Activated naive CD4-positive, alpha-beta T cell treated with anti-CD3 and anti-CD28 coated beads, Interleukin-2, amount 50 U/mL, for 72 hours (primary cell): ENCODE measurements around the gene C1orf74. TPM values are rescaled to one million over a fixed set of nuclear protein-coding genes. Genes with fewer than 3 reads are reported as not detected.

Experiments
- ATAC-seq, 2 donors: fragments of 150-1000 bp; cut with Tn5 transposase; 2 replicates each; pipeline ENCODE4 v1.10.0; 2021; ENCODE audit warnings: mild to moderate bottlenecking in 2 of 2, moderate library complexity in 2 of 2
- DNase-seq, 2 donors: peaks; one replicate each; pipeline ENCODE4 v3.0.0; 2021 to 2022; ENCODE audit warnings: low spot score in 2 of 2
- H3K27ac Mint-ChIP-seq, 2 donors: one replicate each; pipeline ENCODE4 v1.8.0; 2022; ENCODE audit warnings: mild to moderate bottlenecking in 2 of 2, mixed read lengths in 2 of 2
- H3K36me3 Mint-ChIP-seq, 2 donors: one replicate each; pipeline ENCODE4 v1.8.0; 2022; ENCODE audit warnings: mixed read lengths in 2 of 2
- H3K9me3 Mint-ChIP-seq, 2 donors: one replicate each; pipeline ENCODE4 v1.8.0; 2022; ENCODE audit warnings: mixed read lengths in 2 of 2
- total RNA-seq, 2 donors: library from RNA; stranded (reverse); gene quantifications; one replicate each; pipeline ENCODE4 v1.2.3, GENCODE V29; 2022

The C1orf74 gene
- total RNA-seq, 2 donors from 2014 or later: 3.5 to 4.9 TPM

DNA sequence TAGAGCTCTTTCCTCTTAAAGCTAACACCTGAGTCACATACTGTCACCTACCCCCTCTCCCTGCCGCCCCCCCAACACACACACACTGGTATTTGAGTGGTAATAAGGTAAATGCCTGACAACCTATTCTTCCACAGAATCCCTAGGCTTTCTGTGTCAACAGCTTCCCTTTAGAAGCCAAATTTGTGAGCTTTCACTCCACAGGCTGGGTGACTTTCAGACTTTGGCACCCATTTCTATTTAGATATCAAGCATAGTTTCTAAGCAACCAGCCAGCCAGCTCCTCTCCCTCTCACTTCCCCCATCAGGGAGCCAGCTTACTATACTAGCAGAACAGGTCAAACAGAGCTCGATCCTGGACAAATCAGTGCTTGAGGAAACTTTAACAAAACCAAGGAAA, 3.2 kb upstream of the C1orf74 start:
- DNase-seq: no peak
- Mint-ChIP-seq H3K36me3 (peaks cover 22 to 23% of the 10 kb centered on the region in 2 donors), H3K27ac (no peak overlapping the region), H3K9me3 (peaks cover 6 to 7% of the 10 kb centered on the region in 2 donors)
- ATAC-seq: no peak

DNA sequence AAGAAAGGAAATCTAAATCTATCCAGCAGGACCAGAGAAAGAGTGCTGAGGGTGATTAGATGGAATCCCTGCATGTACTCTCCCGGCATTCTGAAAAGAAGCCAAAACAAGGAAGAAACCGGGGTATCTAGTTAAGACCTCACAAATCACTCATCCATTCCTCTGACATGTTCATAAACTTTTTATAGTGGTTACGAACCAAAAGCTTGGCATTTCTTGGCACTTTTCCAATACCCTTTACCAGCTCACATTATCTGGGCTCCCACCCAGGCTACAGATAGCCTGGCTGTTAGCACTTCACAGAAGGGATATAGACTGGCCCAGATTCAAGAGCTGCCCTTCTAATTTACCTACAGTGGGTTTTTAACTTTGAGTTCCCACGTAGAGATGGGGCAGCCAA, 1.8 kb upstream of the C1orf74 start:
- DNase-seq: no peak
- Mint-ChIP-seq H3K27ac (no peak overlapping the region), H3K36me3 (peaks cover 23 to 26% of the 10 kb centered on the region in 2 donors), H3K9me3 (peaks cover 6 to 7% of the 10 kb centered on the region in 2 donors)
- no peak for ATAC-seq

DNA sequence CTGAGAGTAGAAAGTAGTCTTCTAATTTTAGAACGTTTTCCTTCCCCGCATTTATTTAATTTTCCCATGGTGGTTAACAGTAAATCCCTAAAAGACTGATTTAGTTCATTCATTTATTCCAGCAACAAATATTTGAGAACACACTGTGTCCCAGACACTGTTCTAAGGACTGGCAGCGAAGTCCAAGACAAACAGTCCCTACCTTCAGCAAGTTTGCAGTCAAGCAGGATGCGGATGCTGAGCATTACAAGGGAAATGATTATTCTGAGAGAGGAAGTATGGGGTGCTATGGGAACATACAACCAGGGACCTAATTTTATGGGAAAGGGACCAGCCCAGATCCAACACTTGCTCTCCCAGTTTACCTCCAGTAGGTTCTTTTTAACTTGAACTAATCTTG, 1.2 kb upstream of the C1orf74 start:
- Mint-ChIP-seq H3K36me3 (peaks cover 23 to 26% of the 10 kb centered on the region in 2 donors), H3K9me3 (peaks cover 6 to 7% of the 10 kb centered on the region in 2 donors), H3K27ac (peak overlapping the region in 1 of 2 donors; percentile 93)
- ATAC-seq (no peak), DNase-seq (no peak)

DNA sequence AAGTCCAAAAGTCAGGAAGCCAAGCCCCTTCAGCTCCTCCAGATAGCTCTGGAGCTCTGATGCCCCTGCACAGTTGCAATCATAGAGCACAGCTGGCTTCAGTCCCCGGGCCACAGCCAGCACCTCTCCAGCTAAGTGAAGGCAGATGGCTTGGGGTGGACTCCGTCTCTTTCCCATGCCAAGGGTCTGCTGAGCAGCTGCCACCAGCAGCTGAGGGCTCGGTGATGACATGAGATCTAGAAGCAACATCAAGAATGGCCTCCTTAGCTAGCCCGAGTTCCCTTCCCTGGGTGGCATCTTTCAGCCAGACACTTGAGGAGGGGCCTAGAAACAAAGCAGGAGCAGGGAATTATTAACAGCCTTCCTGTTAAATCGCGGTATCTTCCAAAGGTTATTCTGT, 973 bp downstream of the C1orf74 start:
- H3K27ac Mint-ChIP-seq: peak overlapping the region in 1 of 2 donors; percentile 93
- peaks cover 6 to 7% of the 10 kb centered on the region in 2 donors for H3K9me3 Mint-ChIP-seq
- H3K36me3 Mint-ChIP-seq: peaks cover 17 to 38% of the 10 kb centered on the region in 2 donors
- DNase-seq (no peak), ATAC-seq (no peak)

DNA sequence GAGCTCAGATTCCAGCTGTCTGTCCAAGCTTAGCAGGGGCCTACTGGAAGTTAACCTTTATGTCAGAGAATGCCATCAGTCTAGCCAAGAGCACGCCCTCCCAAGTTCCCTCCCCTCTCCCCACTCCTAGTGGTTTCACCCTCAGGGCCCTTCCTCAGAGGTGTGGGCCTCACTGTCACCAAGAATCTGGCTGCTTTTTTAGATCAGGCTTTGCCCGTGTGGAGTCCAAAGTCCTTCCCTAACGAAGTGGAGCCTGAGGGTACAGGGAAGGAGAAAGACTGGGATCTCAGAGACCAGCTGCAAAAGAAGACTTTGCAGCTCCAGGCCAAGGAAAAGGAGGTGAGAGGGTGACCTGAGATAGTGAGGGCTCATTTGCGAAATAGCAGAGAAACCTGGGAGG, 4.1 kb downstream of the C1orf74 start:
- Mint-ChIP-seq H3K27ac (peak overlapping the region in 1 of 2 donors; percentile 64), H3K36me3 (peaks cover 18 to 41% of the 10 kb centered on the region in 2 donors), H3K9me3 (peaks cover under 1 to 2% of the 10 kb centered on the region in 2 donors)
- DNase-seq (no peak), ATAC-seq (no peak)

DNA sequence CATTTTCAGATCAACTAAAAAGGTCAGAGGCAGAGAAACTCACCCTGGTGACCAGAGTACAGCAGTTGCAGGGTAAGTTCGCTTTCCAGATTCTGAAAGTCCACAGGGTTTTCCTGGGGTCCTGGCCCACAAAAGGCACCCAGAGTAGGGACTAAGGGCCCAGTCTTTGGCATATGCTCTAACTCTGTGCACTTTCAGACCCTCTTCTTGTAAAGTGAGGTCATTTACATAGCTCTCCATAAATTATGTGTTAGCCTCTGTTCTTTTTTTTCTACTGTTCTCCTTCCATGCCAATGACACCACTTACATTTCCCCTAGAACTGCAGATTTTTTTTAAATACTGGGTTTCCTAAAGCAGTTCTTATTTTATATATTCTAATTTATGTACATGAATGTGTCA, 6.3 kb downstream of the C1orf74 start:
- Mint-ChIP-seq H3K9me3 (no peaks in the 10 kb centered on the region), H3K27ac (peak overlapping the region in 1 of 2 donors; percentile 5), H3K36me3 (peaks cover 23 to 30% of the 10 kb centered on the region in 2 donors)
- DNase-seq (no peak), ATAC-seq (no peak)

DNA sequence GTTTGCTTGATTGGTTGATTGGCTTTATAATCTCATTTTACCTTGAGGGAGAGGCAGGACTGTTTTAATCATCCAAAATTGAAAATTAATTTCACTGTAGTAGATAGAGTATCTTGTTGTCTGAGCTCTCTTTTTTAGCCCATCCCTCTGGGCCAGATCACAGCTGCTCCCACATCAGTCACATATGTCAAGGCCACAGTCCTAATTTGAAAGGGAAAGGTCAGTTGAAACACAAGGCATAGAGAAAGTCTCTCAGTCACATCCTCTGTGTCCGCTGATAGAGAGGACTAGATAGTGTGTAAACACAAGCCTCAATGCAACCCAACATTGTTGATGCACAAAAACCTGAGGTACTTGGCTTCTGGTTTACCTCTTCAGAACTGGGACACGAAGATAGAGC, 6.8 kb downstream of the C1orf74 start:
- Mint-ChIP-seq H3K9me3 (no peaks in the 10 kb centered on the region), H3K36me3 (peaks cover 26 to 27% of the 10 kb centered on the region in 2 donors), H3K27ac (peak overlapping the region in 1 of 2 donors; percentile 5)

DNA sequence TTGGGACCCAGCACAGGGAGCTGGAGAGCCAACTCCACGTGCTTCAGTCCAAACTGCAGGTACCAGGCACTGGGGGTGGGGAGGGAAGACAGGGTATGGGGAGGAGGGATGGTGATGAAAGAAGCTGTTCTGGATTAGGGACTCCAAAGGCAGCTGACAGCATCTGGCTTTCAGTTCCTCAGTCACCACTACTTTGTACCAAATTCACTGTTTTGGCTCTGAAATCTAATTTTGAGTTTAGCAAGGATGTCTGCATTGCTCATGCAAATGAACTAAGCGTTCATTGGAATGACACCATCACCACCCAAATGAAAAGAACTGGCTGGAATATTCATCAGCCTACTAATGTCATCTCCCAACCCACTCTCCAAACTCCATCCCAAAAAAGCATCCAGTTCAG, 8.7 kb downstream of the C1orf74 start:
- DNase-seq: no peak
- no peak for ATAC-seq
- H3K27ac Mint-ChIP-seq: peak overlapping the region; percentile 48 to 87
- no peaks in the 10 kb centered on the region for H3K9me3 Mint-ChIP-seq
- peaks cover 22 to 26% of the 10 kb centered on the region in 2 donors for H3K36me3 Mint-ChIP-seq

More for the DNA sequence above, 6.8 kb downstream of the C1orf74 start:
- ATAC-seq (no peak), DNase-seq (no peak)

DNA sequence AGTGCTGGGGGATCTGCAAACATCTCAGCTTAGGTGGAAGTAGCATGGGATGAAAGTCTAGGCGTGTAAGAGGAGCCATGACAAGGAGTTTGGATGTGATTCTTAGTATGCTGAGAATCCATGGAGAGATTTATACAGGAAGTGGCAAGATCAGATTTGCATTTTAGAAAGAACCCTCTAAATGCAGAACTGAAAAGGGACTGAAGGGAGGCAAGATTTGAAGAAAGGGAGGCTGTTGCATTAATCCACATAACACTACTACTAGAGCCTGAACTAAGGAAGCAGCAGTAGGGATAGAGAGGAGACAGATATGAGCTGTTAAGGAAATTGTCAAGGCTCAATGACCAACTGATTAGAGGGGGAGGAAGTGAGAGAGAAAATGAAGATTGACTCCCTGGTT, 9.8 kb downstream of the C1orf74 start:
- H3K9me3 Mint-ChIP-seq: no peaks in the 10 kb centered on the region
- no peak for DNase-seq
- peaks cover 22 to 26% of the 10 kb centered on the region in 2 donors for H3K36me3 Mint-ChIP-seq
- peak overlapping the region; percentile 44 to 48 for H3K27ac Mint-ChIP-seq
- no peak for ATAC-seq

DNA sequence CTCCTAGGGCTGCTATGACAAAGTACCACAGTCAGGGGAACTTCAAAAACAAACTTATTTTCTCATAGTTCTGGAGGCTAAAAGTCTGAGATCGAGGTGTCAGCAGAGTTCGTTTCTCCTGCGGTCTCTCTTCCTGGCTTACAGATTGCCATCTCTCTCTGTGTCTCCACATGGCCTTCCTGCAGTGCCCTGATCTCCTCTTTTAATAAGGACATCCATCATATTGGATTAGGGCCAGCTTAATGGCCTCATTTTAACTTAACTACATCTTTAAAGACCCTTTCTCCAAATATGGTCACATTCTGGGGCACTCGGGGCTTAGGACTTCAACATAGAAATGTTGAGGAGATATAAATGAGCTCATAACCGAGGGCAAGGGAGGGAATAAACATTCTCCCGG, 12.2 kb downstream of the C1orf74 start:
- ATAC-seq: no peak
- H3K27ac Mint-ChIP-seq: no peak overlapping the region
- DNase-seq: no peak
- peaks cover 7 to 39% of the 10 kb centered on the region in 2 donors for H3K36me3 Mint-ChIP-seq
- no peaks in the 10 kb centered on the region for H3K9me3 Mint-ChIP-seq

DNA sequence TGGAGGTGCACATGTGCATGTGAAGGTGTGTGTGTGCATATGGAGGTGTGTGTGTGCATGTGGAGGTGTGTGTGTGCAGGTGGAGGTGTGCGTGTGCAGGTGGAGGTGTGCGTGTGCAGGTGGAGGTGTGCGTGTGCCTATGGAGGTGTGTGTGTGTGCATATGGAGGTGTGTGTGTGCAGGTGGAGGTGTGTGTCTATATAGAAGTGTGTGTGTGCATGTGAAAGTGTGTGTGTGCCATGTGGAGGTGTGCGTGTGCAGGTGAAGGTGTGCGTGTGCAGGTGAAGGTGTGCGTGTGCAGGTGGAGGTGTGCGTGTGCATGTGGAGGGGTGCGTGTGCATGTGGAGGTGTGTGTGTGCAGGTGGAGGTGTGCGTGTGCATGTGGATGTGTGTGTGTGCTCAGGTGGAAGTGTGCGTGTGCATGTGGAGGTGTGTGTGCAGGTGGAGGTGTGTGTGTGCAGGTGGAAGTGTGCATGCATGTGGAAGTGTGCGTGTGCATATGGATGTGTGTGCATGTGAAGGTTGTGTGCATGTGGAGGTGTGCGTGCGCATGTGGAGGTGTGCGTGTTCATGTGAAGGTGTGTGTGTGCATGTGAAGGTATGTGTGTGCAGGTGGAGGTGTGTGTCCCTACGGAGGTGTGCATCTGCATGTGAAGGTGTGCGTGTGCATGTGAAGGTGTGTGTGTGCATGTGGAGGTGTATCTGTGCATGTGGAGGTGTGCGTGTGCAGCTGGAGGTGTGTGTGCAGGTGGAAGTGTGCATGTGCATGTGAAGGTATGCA, 13.5 kb downstream of the C1orf74 start:
- ATAC-seq: no peak
- Mint-ChIP-seq H3K36me3 (peaks cover 18 to 49% of the 10 kb centered on the region in 2 donors), H3K27ac (no peak overlapping the region), H3K9me3 (no peaks in the 10 kb centered on the region)
- DNase-seq: no peak

DNA sequence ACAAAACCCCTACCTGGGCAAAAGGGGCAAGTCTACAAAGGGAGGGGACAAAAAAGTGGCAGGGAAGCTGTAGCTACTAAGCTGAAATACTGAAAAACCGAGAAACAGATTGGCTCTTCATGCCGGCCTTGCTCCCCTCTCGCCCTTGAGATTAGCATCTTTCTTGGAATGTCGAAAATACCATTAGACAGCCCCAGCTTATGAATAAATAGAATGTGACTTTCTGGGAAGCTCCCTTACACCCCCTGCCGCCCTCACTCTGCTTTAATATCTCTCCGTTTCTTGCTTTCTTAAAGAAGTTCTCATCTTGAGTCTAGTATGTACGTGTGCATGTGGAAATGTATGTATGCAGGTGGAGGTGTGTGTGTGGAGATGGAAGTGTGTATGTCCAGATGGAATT, 14.4 kb downstream of the C1orf74 start:
- no peaks in the 10 kb centered on the region for H3K9me3 Mint-ChIP-seq
- no peak for ATAC-seq
- peaks cover 21 to 47% of the 10 kb centered on the region in 2 donors for H3K36me3 Mint-ChIP-seq
- no peak for DNase-seq
- H3K27ac Mint-ChIP-seq: peak overlapping the region in 1 of 2 donors; percentile 98

DNA sequence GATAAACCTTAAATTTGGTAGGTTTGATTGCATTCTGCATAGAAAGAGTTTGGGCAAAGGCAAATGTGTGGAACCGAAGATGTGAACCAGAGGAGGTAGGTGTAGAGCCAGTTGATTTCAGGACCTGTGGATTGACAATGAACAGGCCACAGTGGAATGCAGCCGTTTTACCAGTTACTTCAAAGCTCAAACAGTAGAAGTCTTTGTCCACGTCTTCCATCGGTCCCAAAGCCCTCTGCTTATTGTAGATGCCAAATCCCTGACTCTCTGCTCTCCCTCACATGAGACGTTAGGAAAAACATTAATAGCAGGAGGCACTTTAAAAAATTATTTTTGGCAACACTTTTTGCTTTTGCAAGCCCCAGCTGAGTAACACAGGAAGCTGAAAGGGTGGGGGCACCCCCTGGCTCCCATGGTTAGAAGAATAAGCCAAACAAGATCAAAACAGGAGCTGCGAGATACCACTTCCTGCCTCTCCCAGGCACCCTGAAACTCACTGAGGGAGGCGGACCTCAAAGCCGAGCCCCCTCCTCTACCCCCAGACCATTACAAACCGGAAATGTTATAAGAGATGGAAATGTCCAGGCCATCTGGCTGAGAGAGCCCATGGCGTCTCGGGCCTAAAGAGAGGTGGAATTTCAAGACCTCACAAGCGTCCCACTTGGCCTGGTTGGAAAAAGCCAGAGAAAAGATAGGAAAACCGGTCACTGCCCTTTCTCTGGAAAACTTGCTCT, 15.0 kb downstream of the C1orf74 start:
- DNase-seq (peak; percentile 66 to 88), ATAC-seq (peak; percentile 59 to 71)
- Mint-ChIP-seq H3K36me3 (peaks cover 23 to 44% of the 10 kb centered on the region in 2 donors), H3K9me3 (no peaks in the 10 kb centered on the region), H3K27ac (peak overlapping the region in 1 of 2 donors; percentile 98)

DNA sequence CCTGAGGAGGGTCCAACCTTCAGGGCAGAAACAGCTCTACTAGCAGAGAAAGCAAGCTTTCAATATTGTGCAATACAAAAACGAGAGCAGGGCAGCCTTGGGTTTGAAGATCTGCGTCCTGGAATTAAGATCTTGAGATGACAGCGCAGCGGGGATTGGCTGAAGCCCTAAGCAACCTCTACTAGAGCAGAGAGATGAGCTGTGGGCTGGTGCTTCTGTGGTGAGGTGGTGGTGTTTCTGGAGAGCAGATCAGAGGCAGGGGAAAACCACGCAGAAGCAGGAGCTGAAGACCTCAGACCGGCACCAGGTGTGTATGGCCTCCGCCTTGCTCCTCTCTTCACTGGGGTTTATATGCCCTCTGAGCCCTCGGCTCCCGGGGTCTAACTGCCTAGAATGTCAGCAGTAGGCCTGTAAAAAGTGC, 16.0 kb downstream of the C1orf74 start:
- DNase-seq (peak; percentile 81 to 93), ATAC-seq (peak; percentile 84 to 89)
- H3K36me3 Mint-ChIP-seq: peaks cover 33 to 43% of the 10 kb centered on the region in 2 donors
- H3K27ac Mint-ChIP-seq: peak overlapping the region in 1 of 2 donors; percentile 98
- H3K9me3 Mint-ChIP-seq: peaks cover 0 to 3% of the 10 kb centered on the region in 2 donors

DNA sequence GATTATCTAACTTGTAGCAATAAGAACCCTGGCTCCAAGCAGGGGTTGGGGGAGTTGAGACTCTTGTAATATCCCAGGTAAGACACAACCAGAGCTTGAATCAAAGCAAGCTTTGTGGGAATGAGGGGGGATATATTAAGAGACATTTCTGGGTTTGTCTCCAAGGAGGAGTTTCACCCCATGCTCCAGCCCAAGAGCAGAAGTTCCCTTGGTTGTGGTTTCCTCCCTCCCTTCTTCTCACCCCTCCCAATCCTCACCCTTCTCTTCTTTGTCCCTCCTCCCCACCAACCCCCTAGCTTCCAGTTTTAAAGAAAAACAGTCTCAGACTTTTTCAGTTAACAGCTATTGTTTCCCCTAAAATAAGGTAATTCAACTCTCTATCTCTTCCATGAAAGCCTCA, 16.7 kb downstream of the C1orf74 start:
- Mint-ChIP-seq H3K36me3 (peaks cover 39 to 44% of the 10 kb centered on the region in 2 donors), H3K9me3 (peaks cover 0 to 3% of the 10 kb centered on the region in 2 donors), H3K27ac (peak overlapping the region in 1 of 2 donors; percentile 98)
- no peak for DNase-seq
- ATAC-seq: no peak

DNA sequence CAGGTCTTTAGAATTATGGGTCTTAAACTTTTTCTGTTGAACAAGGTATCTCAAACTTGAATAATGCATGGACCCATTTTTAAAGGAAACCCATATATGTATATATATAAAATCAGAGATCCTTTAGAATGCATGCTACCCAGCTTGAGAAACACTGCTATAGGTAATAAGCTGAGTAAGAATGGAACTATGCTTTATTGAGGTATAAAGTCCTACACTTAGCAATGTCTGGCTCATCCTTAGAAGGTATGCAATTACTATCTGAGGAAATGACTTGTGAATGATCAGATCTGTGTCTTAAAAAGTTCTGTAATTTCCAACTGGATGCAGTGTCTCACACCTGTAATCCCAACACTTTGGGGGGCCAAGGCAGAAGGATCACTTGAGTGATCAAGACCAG, 17.3 kb downstream of the C1orf74 start:
- H3K36me3 Mint-ChIP-seq: peaks cover 45 to 50% of the 10 kb centered on the region in 2 donors
- H3K27ac Mint-ChIP-seq: peak overlapping the region in 1 of 2 donors; percentile 98
- ATAC-seq: peak; percentile 13 to 56
- peaks cover 0 to 3% of the 10 kb centered on the region in 2 donors for H3K9me3 Mint-ChIP-seq
- no peak for DNase-seq

DNA sequence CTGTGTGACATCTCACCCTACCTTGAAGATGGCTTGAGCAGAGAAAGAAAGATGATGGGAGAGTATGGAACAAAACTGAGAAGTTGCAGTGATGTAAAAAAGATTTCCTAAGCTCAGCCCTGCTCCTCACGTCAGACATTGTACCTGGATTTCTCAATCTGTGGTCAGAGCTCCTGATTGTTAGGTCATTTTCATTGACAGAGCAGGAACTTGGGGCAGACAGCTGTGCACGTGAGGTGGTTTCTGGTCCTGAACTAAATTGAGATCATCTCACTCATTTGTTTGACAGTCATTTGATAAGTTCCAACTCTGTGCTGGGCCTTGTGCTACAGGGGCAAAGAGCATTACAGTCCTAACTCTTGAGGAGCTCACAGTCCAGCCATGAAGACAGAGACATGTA, 18.3 kb downstream of the C1orf74 start:
- no peak for DNase-seq
- ATAC-seq: peak in 1 of 2 donors; percentile 2
- H3K9me3 Mint-ChIP-seq: peaks cover 0 to 3% of the 10 kb centered on the region in 2 donors
- H3K36me3 Mint-ChIP-seq: peaks cover 56 to 59% of the 10 kb centered on the region in 2 donors
- H3K27ac Mint-ChIP-seq: peak overlapping the region in 1 of 2 donors; percentile 73
